Measurements from ENCODE around the gene IMP4. TPM values are rescaled to one million over a fixed set of nuclear protein-coding genes. Genes with fewer than 3 reads are reported as not detected.

IMP4 gene
- total and polyA plus RNA-seq, 2 of the 13 experiments (the other 11 are each of a cell fraction or from before 2014, with no cell fraction given): 142 to 158 TPM

DNA sequence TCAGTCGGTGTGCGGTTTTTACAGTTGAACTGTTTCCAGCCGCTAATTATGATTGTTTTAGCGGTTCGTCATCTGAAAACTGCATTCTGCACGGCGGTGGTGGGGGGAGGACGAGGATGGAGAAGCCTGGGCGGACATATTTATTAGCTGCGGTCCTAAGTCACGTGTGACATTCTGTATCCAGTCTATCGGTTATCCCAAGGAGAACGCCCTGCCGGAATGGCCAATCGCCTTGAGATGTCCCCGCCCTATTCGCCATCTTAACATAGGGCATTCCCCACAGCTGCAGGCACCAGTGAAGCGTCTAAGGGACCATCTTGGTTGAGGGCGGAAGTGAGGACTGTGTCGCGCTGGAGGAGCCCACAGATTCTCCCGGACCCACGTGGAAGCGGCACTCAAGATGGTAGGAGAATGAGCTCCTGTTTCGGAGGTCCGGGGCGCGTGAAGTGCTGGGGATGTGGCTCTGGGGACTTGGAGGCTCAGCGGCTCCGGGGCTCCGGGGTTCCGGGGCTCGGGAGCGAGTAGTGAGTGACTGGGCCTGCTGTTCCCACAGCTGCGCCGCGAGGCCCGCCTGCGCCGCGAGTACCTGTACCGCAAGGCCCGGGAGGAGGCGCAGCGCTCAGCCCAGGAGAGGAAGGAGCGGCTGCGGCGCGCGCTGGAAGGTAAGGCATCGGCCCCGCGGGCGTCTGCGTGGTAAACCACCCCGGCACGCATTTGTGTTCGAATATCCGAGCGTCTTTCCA, at the start of gene IMP4 (continued):
- TF ChIP-seq SMARCC2 (IDR thresholded peaks at IDR 0.05) (no peak), HOXA9 (CRISPR knock-in tag; IDR thresholded peaks at IDR 0.05; ENCODE audit: borderline replicate concordance) (no peak), ZHX2 (IDR thresholded peaks at IDR 0.05; ENCODE audit: low read depth) (peak; percentile 99), ZHX2 (CRISPR knock-in tag; IDR thresholded peaks at IDR 0.05; ENCODE audit: borderline replicate concordance) (no peak), ZBTB1 (CRISPR knock-in tag; IDR thresholded peaks at IDR 0.05; ENCODE audit: borderline replicate concordance) (no peak), CEBPB (IDR thresholded peaks at IDR 0.05; ENCODE audit: borderline replicate concordance, low read depth, low read length) (no peak), GFI1 (CRISPR knock-in tag; IDR thresholded peaks at IDR 0.05; ENCODE audit: borderline replicate concordance) (peak; percentile 76), NFYB (CRISPR knock-in tag; IDR thresholded peaks at IDR 0.05) (peak; percentile 86), HBP1 (CRISPR knock-in tag; IDR thresholded peaks at IDR 0.05; ENCODE audit: low read depth) (peak; percentile 91; the same call in 1 of the 2 replicates), ZNF891 (CRISPR knock-in tag; IDR thresholded peaks at IDR 0.05) (peak; percentile 99), ZNF160 (CRISPR knock-in tag; IDR thresholded peaks at IDR 0.05) (0 out of 2 replicates have a peak, but pooled peaks have one; percentile 83), TFAP4 (IDR thresholded peaks at IDR 0.05; ENCODE audit: borderline replicate concordance, low read depth) (peak; percentile 82; the same call in 1 of the 2 replicates), DMAP1 (CRISPR knock-in tag; IDR thresholded peaks at IDR 0.05) (peak; percentile 97), ZNF773 (CRISPR knock-in tag; IDR thresholded peaks at IDR 0.05; ENCODE audit: borderline replicate concordance) (no peak)
- TF ChIP-seq, protein P1, sequence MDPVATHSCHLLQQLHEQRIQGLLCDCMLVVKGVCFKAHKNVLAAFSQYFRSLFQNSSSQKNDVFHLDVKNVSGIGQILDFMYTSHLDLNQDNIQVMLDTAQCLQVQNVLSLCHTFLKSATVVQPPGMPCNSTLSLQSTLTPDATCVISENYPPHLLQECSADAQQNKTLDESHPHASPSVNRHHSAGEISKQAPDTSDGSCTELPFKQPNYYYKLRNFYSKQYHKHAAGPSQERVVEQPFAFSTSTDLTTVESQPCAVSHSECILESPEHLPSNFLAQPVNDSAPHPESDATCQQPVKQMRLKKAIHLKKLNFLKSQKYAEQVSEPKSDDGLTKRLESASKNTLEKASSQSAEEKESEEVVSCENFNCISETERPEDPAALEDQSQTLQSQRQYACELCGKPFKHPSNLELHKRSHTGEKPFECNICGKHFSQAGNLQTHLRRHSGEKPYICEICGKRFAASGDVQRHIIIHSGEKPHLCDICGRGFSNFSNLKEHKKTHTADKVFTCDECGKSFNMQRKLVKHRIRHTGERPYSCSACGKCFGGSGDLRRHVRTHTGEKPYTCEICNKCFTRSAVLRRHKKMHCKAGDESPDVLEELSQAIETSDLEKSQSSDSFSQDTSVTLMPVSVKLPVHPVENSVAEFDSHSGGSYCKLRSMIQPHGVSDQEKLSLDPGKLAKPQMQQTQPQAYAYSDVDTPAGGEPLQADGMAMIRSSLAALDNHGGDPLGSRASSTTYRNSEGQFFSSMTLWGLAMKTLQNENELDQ (CRISPR knock-in tag; IDR thresholded peaks at IDR 0.05; ENCODE audit: borderline replicate concordance): no peak
- TF ChIP-seq, protein P2, sequence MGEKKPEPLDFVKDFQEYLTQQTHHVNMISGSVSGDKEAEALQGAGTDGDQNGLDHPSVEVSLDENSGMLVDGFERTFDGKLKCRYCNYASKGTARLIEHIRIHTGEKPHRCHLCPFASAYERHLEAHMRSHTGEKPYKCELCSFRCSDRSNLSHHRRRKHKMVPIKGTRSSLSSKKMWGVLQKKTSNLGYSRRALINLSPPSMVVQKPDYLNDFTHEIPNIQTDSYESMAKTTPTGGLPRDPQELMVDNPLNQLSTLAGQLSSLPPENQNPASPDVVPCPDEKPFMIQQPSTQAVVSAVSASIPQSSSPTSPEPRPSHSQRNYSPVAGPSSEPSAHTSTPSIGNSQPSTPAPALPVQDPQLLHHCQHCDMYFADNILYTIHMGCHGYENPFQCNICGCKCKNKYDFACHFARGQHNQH (CRISPR knock-in tag; IDR thresholded peaks at IDR 0.05): peak; percentile 91
